LHCN-M2 (cell line): ENCODE data around the gene TNFAIP8L1. TPM values are rescaled to one million over a fixed set of nuclear protein-coding genes. Genes with fewer than 3 reads are reported as not detected.

Experiments used
- DNase-seq: peaks from one replicate; pipeline ENCODE4 v3.0.0-alpha.2; 2012; ENCODE audit warnings: low read depth
- total RNA-seq: library from RNA; depleted of rRNA; stranded (reverse); fragments of >200 nt; gene quantifications from 2 replicates; pipeline ENCODE4 v1.2.3, GENCODE V29; 2014

TNFAIP8L1 gene
- total RNA-seq, 1 experiment from 2014 or later: 11.4 TPM

DNA sequence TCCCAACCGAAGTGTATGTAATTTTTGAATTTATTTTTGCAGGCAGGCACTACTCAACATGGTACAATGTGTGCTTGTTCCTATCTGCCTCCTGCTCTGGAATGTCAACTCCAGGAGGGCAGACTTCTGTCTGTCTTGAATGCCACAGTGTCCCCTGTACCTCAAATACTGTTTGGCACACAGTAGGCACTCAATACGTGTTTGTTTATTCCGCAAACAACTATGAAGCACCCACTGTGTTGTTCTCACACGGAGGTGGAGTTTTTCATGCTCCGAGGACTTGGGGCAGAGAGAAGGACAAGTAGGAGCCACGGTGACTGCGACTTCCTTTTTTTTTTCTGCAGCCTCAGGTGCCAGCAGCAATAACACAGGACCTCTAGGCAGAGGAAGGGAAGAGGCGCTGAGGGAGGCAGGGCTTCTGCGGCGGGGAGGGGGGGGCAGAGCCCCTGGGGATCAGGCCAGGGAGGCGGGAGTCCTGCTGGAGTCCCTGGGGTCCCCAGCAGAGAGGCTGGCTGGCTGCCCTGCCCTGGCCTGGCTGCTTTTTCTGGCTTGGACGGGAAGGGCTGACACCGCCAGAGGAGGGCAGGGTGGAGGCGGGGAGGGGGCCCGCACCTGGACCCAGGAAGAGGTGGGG, 29.3 kb upstream of the TNFAIP8L1 start:
- DNase-seq: no peak

DNA sequence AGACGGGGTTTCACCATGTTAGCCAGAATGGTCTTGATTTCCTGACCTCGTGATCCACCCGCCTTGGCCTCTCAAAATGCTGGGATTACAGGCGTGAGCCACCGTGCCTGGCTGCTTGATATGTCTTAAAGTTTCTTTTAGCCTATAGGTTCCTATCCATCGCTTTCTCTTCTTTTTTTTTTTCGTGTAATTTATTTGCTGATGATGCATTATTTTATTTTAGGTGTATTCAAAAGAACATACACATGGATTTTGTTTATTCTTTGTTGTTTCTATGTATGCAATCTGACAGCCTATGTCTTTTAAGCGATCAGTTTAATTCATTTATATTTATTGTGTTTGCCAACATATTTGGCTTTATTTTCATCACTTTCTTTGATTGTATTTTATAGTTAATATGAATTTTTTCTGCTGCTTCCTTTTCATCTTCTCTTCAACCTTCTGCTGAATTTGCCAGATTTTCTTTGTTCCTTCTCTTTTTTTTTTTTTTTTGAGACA, 26.0 kb upstream of the TNFAIP8L1 start:
- no peak for DNase-seq

DNA sequence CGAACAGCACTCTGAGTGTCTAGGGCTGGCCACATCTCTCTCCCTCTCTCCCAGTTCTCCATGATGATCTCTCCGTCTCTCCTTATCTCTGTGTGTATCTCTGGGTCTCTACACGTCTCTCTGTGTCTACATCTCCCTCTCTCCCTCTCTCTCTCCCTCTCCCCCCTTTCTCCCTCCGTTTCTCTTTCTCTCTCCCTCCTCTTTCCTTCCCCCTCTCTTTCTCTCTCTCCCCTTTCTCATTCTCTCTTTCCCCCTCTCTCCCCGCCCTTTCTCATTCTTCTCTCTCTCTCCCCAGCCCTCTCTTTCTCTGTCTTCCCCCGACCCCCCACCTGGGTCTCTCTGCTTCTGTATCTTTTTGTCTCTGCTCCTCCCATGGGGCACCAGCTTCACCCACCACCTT, 21.3 kb upstream of the TNFAIP8L1 start:
- DNase-seq: no peak

DNA sequence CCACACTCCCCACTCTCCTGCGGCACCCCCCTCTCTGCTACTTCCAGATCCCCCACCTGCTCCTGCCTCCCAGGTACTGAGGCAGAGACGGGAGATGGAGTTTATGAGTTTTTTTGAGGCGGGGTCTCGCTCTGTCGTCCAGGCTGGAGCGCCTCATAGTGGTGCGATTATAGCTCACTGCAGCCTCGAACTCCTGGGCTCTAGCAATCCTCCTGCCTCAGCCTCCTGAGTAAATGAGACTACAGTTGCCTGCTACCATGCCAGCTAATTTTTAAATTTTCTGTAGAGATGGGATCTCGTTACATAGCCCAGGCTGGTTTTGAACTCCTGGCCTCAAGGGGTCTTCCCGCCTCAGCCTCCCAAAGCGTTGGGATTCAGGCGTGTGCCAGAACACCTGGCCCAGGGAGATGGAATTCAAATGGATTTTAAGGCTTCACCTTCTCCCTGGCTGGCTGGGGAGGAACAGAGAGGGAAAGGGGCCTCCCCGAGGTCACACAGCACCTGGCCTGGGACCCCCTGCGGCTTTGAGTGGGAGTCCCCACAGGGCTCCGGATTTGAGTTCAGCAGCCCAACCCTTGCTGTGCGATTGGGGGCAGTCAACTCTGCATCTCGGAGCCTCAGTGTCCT, 19.5 kb upstream of the TNFAIP8L1 start:
- no peak for DNase-seq

DNA sequence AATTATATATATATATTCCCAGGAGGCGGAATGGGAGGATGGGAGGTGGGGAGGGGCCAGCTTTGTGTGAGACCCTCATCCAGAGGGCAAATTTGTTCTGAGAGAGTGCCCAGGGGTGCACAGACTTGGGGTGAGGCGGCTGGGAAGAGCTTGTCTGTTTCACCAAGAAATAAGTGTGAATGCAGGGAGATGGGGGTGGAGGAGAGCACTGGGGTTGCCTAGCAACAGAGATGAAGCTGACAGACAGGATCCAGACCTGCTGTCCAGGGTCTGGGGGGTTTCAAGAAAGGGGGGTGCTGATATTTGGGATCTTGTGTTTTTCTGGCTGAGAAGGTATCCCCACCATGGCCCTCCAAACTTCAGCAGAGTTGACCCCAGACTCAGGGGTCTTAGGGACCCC, 18.6 kb upstream of the TNFAIP8L1 start:
- no peak for DNase-seq

DNA sequence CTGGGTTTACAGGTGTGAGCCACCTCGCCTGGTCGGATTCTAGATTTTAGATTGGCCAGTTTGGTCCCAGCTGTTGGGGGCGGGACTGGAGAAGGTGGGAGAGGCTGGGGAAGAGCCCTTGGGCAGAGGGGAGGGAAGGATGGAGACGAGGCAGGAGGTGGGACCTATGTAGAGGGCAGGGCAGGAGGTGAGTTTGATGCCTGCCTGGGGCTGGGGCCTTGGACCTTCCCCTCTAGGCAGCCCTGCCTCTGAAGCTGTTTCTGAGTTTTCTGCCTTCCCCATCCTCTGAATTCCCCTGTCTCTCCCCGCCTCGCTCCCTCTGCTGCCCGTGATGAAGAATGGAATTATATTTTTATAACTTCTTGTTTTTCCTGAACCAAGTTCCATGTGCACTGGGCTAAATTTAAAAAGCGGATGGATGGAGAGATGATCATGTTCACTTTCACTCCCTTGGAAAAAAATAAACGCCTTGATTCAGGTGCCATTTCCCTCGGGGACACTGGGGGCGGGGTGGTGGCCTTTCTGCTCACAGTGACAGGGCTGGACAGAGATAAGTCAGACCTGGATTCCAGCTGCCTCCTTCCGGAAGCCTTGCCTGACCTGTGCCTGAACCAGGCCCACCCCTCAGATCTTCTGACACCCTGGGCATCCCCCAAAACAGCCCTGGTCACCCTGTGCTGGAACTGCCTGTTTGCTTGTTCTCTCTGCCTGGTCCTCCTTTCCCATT, 16.5 kb upstream of the TNFAIP8L1 start:
- DNase-seq: no peak

DNA sequence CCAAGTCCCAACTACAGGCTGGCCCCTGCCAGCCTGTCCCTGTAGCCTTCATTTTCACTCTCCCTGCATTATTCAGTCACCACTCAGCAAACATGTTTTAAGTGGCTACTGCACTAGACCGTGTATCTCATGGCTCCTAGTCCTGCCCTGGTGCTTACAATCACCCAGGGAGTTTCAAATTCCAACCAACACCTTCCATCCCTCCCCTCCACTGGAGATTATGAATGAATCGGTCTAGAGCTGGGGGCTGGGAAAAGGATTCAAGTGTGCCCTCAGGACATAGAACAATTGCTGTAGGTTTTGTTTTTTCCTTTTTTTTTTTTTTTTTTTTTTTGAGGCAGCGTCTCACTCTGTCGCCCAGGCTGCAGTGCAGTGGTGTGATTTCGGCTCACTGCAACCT, 15.0 kb upstream of the TNFAIP8L1 start:
- no peak for DNase-seq

DNA sequence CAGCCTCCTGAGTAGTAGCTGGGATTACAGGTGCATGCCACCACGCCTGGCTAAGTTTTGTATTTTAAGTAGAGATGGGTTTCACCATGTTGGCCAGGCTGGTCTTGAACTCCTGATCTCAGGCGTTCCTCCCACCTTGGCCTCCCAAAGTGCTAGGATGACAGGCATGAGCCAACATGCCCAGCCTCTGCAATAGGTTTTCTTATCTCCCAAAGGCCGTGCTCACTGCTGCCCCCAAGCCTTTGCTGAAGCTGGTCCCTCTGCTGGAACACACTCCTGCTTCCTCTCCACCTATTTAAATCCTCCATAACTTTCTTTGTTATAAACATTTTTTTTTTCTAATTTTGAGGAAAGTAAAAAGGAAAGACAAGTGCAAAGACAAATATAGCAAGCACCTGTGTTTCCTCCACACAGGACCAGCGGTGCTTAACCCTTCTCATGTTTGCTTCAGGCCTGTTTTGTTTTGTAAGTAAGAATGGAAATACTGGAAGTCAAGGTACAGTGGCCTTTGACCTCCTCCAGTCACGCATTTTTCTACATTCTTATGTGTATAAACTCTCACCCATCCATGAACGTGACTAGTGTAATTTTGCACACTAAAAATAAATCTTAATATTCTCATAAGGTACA, 14.5 kb upstream of the TNFAIP8L1 start:
- peak; percentile 40 for DNase-seq

DNA sequence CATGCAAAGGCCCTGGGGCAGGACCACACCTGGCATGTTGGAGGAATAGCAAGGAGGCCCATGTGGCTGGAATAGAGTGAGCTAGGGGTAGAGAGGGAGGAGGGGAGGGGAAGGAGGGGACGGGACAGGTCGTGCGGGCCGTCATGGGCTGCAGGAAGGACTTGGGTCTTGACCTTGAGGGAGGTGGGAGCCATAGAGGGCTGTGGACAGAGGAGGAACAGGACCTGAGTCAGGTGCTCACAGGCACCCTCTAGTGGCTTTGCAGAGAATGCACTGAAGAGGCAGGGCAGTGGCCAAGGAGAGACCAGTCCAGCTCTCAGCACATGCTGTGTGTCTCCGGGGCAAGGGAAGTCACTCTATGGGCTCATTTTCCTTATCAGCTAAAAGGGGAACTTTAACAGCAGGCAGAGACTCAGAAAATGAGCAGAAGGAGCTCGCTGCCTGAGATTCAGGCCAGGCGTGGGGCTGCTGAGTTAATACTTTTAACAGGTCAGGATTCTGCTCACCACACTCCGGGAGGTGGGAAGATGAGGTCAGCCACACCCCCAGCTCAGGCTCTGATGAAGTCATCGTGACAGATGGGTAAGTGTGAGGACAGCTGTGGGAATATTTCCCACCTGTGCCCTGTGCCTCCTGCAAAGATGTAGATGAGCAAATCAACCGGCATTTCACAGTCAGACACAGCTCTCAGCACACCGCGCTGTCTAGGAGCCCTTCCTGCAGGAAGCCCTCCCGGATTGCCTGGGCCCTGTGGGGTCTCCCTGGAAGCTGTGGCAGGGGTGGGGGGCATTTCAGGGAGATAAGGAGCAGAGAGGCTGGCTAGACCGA, 6.0 kb upstream of the TNFAIP8L1 start:
- peak; percentile 97 for DNase-seq

DNA sequence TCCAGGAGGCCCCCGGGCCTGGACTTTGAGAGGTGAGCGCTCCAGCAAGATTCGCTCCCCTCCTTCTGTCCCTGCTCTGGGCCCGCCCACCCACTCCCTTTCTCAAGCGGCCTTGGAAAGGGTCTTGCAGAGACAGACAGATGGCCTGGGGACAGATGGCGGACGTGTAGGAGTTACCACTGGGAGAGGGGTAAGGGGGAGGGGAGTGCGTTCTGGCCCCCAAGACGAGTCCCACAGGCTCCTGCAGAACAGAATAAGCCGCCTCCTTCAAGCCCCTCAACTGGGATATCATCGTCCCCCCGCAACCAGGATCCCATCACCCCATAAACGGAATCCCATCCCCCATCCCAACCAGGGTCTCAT, 3.6 kb upstream of the TNFAIP8L1 start:
- no peak for DNase-seq

DNA sequence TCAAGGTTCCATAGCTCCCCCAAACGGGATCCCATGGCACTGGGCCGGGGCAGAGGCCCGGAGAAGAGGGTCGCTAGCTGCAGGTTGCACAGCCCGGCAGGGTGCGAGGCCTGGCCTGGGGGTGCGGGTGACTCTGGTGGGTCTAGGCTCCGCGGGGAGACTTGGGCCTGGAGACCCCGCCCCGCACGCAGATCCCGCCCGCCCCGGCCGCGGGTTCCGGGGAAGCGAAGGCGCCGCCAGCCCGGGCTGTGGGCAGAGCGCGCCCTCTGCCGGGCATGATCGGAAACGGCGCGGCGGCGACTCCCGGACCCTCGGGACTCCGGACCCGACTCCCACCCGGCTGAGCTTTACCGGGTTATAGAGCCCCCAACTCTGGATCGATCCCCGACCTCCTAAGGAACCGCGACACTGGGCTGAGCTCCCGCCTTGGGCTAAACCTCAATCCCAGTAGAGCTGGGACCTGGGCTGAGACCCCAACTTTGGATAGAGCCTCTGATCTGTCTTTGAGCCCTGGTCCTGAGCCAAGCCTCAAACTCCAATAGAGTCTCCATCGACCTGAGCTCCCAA, 3.1 kb upstream of the TNFAIP8L1 start:
- DNase-seq: peak; percentile 58

DNA sequence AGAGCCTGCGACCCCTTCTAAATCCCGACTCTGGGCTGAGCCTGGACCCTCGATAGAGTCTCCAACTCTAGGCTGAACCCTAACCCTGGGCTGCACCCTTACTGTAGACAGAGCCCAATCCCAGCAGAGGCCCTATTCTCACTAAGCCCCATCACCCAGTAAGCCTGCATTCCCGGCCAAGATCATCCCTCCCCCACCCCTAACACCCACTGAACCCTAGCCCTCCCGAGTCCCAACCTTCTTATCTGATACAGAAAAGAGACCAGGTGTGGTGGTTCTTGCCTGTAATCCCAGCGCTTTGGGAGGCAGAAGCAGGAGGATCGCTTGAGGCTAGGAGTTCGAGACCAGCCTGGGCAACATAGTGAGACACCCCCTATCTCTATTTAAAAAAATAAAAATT, 2.6 kb upstream of the TNFAIP8L1 start:
- no peak for DNase-seq

DNA sequence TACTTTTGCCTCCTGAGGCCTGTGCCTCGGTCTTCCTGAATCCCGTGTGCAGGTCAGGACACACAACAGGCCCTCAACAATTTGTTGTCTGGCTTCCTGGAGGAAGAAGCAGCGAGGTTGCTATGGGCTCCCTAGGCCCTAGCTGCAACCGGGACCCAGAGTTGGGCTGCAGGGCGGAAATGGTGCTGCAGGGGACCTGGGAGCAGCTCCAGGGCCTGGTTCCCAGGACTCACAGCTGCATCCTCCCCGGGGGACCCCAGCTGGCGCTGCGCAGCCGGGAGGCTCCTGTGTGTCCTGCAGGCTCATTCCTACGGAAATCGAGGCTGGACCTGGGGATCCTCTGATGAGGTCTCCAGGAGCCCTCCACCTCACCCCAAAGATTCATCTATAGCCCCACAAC, 999 bp upstream of the TNFAIP8L1 start:
- no peak for DNase-seq

DNA sequence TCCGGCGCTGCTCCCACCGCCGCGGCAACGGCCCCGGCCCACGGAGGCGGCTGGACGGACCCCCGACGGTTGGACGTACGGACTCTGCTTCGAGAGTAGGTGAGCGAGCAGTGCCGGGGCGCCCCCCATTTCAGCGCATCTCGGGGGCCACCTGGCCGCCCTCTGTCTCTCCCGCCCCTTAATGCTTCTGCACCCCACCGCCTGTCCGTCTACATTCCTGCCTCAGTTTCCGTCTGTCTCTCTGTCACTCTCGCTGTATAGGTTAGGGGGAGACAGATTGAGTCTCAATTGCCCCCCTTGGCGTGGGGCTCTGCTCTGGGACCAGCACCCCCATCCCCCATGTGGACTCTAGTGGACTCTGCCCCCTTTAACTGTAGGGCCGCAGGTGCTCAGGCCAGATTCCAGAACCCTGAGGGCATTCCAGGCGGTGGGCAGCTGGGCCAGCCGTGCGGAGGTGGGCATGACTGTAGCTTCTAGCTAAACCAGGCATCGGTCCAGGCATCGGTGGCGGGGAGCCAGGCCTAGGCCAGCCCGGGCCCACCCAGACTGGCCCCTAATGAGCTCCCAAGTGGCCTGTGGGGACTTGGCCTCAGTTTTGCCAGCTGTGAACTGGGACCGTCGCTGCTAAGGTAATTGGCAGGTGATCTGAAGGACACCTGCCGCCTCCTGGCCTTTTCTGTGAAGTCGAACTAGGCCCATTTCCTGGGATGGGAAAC, 373 bp downstream of the TNFAIP8L1 start:
- DNase-seq: no peak

DNA sequence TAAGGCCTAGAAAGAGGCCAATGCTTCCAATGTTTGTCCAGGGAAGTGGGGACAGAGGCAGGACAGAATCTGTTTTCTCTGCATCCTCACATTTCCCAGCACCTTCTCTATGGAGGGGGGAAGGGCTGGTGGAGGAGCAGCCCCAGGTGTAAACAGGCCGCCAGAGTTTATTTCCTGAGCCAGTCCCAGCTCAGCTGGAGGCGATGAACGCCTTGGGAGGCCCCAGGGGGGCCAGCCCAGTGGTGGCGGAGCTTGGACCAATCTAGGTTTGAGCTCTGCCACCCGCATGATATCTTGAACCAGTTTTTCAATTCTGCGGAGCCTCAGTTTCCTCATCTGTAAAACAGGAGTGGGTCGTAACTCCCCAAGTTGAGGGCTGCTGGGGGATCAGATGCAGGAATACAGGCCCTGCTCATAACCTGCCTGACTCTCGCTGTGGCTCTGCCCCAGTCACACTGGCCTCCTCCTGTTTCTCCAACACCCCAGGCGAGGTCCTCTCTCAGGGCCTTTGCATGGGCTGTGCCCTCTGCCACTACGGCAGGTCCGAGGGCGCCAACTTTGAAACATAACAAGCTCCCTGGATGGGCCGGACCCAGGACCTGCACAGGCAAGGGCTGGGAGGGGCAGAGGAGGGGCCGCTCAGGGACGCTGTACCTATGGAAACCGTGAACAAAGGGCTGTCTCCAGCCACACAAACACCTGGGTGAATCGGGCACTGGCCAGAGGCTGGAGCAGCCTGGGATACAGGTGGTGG, 1.1 kb downstream of the TNFAIP8L1 start:
- no peak for DNase-seq

DNA sequence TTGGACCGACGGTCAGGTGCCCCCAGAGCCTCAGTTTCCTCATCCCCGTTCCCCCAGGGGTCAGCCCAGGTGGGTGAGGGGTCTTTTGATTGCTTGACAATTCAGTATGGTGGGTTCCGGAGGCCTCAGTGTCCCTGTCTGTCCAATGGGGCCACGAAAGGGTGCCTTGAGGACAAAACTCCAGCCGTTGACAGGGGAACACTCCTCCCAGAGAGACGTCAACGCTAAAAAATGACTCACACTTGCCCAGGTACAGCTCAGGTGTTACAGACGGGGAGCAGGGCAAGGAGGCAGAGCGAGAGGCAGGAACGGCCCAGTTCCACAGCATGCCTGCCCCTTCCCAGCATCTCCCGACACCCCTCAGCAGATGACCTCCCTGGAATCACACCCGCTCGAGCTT, 1.8 kb downstream of the TNFAIP8L1 start:
- no peak for DNase-seq

DNA sequence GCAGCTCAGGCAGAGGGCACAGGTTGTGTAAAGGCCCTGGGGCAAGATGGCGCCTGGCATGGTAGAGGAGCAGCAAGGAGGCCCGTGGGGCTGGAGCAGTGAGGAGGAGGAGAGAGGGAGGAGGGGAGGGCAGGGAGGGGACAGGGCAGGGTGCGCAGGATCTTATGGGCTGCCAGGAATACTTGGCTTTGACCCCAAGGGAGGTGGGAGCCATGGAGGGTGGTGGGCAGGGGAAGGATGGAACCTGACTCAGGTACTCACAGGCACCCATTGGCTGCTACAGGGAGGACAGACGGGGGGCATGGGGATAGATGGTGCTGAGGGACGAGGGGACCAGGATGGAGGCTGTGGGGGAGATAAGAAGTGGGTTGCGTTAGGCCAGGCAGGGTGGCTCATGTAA, 3.3 kb downstream of the TNFAIP8L1 start:
- no peak for DNase-seq

DNA sequence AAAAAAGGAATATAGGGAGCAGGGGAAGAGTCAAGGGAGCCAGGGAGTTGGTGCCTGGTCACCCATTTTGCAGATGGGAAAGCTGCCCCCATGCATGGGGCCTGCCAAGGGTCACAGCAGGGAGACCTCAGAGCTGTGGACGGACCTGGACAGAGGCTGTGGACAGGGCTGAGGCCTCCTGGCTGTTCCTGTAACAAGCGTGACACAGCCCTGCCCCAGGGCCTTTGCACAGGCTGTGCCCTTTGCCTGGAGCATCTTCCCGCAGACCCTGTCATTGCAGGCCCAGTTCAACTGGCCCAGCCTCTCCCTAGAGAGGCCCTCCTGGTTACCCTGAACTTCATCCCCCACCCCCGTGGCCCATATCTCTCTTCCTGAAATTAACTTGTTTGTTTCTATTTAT, 6.4 kb downstream of the TNFAIP8L1 start:
- no peak for DNase-seq

DNA sequence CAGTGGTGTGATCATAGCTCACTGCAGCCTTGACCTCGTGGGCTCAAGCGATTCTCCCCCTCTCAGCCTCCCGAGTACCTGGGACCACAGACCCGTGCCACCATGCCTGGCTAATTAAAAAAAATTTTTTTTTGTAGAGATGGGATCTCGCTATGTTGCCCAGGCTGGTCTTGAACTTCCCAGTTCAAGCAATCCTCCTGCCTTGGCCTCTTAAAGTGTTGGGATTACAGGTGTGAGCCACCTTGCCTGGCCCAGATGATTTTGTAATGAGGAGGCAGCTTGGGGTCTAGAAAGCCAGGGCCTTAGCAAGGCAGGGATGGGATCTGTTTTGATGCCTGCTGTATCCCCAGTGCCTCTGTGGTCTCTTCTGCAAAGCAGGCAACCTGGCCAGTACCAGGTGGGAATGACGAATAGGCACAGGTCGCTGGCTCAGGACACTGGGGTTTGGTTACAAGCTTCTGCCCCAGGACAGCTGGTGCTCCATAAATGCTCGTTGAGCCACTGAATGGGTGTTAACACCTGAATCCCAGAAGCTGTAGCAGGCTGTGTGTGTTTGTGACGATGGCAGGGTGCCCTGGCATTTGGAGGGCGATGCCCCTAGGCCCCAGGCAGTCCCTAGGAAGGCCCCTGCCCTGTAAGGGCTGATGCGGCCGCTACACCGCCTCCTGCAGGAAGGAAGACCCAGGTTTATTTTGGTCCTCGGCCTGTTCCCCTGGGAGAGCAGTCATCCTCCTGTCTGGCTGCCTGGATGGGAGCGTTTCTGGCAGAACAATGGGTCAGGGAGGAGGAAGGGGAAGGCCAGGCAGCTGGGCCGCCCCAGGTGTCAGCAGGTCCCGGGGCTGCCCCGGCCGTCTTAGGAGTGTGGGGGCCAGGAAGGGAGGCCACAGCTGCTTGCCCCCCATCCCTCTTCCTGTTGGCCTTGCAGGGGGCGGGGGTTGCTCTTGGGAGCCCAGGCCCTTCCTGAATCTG, 8.6 kb downstream of the TNFAIP8L1 start:
- DNase-seq: peak; percentile 23
